Endodermal cell (in vitro differentiated cells): Measurements from ENCODE around the gene KCNJ10. TPM values are rescaled to one million over a fixed set of nuclear protein-coding genes. Genes with fewer than 3 reads are reported as not detected.

ENCODE experiments used
- DNase-seq: peaks from one replicate; pipeline ENCODE4 v3.0.0-alpha.2; 2017
- H3K27ac ChIP-seq: 2 replicates; pipeline ENCODE4 v1.5.1; 2013; ENCODE audit warnings: mild to moderate bottlenecking, low read depth, low read length, moderate library complexity
- H3K27me3 ChIP-seq: 2 replicates; pipeline ENCODE4 v1.6.1; 2013; ENCODE audit warnings: mild to moderate bottlenecking, low read length, moderate library complexity; ENCODE audit not compliant: insufficient read depth, control insufficient read depth, poor library complexity, severe bottlenecking
- H3K36me3 ChIP-seq: 2 replicates; pipeline ENCODE4 v1.7.0; 2013; ENCODE audit warnings: mild to moderate bottlenecking, low read length, moderate library complexity; ENCODE audit not compliant: control insufficient read depth, insufficient read depth
- H3K4me1 ChIP-seq: one replicate; pipeline ENCODE4 v1.7.0; 2013; ENCODE audit warnings: low read length; ENCODE audit not compliant: control insufficient read depth, insufficient read depth
- H3K4me3 ChIP-seq: 2 replicates; pipeline ENCODE4 v1.5.1; 2013; ENCODE audit warnings: mild to moderate bottlenecking, low read length, moderate library complexity
- H3K9ac ChIP-seq: 2 replicates; pipeline ENCODE4 v1.6.1; 2013; ENCODE audit warnings: mild to moderate bottlenecking, low read length, moderate library complexity; ENCODE audit not compliant: poor library complexity, severe bottlenecking; ENCODE audit errors: extremely low read depth
- H3K9me3 ChIP-seq: 2 replicates; pipeline ENCODE4 v1.6.1; 2013; ENCODE audit warnings: mild to moderate bottlenecking, low read length, moderate library complexity; ENCODE audit not compliant: control insufficient read depth
- H3K27ac Mint-ChIP-seq: 2 replicates; pipeline ENCODE4 v1.8.0; 2020; ENCODE audit warnings: mixed read lengths
- H3K27me3 Mint-ChIP-seq: 2 replicates; pipeline ENCODE4 v1.8.0; 2021; ENCODE audit warnings: mild to moderate bottlenecking, mixed read lengths; ENCODE audit not compliant: insufficient read depth
- H3K36me3 Mint-ChIP-seq: 2 replicates; pipeline ENCODE4 v1.8.0; 2020; ENCODE audit warnings: low read depth, mixed read lengths
- H3K4me1 Mint-ChIP-seq: 2 replicates; pipeline ENCODE4 v1.8.0; 2020; ENCODE audit warnings: mixed read lengths
- H3K4me3 Mint-ChIP-seq: 2 replicates; pipeline ENCODE4 v1.8.0; 2020; ENCODE audit warnings: mild to moderate bottlenecking, moderate library complexity, mixed read lengths
- H3K9me3 Mint-ChIP-seq: 2 replicates; pipeline ENCODE4 v1.8.0; 2020; ENCODE audit warnings: mild to moderate bottlenecking, mixed read lengths
- WGBS, 2 experiments: methylation state at CpG; one replicate each; pipeline versions ENCODE4 v1.1.5 to v1.1.7; 2013; ENCODE audit warnings: missing lambda C conversion rate in 2 of 2, mixed read lengths in 1 of 2; ENCODE audit not compliant: insufficient coverage in 1 of 2, insufficient read length in 1 of 2; 5-methylcytosine and 5-hydroxymethylcytosine counted together
- total RNA-seq, 2 donors: library from RNA; stranded (reverse); fragmentation: NEBNext Ultra II Directional in 1 of 2; extraction: Animal tissue kit (Norgen Biotek cat#: 25700) in 1 of 2; gene quantifications; 2 replicates in 1 of 2; 3 replicates in 1 of 2; pipeline ENCODE4 v1.2.1, GENCODE V29; 2021
- TF ChIP-seq, protein P1 (sequence below): fragments of 200-600 bp; sonication (generic); conservative IDR thresholded peaks from 2 replicates; pipeline ENCODE4 v1.5.0; 2021; ENCODE audit warnings: antibody characterized with exemption, mild to moderate bottlenecking

The KCNJ10 gene
- total RNA-seq, 2 donors from 2014 or later = 0.26 TPM; not detected in 1

DNA sequence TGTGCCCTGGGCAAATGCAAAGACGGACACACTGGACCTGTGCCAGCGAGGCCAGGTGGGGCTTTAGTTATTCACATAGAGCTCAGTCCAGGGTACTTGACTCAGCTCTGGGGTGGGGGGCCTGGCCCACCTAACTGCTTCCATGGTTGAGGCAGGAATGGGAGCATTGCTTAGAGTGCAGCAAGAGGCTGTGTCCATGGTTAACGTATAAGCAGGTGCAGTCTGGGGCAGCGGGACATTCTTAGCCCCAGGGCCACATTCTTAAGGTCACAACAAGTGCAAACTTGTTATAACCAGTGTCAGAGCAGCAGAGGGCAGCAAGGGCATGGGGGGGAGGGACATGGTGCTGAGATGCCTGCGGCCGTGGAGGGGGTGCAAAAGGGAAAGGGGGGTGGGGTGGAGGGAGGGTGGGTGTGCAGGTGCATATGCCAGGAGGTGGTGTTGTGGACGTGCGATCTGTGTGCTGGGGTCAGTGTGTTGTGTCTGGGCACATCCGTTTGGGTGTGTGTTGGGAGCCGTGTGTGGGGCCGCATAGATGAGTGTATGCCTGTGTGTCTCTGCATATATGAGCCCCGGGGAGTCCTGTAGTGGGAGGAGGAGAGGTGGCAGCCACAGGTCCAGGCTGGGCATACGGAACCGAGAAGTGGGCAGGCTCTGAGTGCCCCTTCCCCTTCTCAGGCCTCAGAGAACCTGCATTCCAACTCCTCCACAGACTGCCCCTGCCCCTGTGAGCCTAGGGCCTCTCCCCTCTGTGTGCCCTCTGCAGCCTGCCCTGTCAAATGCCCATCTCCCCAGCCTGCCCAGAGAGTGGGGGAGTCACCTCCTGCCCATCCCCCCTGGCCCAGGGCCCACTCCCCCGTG lies 8.4 kb downstream of the KCNJ10 start:
- peak overlapping the region; percentile 68 for H3K27ac ChIP-seq
- no peaks in the 10 kb centered on the region for H3K27me3 ChIP-seq
- no peaks in the 10 kb centered on the region for H3K36me3 ChIP-seq
- H3K4me1 ChIP-seq = peaks cover 2% of the 10 kb centered on the region
- peaks cover 25% of the 10 kb centered on the region for H3K27me3 Mint-ChIP-seq
- TF ChIP-seq, protein P1, sequence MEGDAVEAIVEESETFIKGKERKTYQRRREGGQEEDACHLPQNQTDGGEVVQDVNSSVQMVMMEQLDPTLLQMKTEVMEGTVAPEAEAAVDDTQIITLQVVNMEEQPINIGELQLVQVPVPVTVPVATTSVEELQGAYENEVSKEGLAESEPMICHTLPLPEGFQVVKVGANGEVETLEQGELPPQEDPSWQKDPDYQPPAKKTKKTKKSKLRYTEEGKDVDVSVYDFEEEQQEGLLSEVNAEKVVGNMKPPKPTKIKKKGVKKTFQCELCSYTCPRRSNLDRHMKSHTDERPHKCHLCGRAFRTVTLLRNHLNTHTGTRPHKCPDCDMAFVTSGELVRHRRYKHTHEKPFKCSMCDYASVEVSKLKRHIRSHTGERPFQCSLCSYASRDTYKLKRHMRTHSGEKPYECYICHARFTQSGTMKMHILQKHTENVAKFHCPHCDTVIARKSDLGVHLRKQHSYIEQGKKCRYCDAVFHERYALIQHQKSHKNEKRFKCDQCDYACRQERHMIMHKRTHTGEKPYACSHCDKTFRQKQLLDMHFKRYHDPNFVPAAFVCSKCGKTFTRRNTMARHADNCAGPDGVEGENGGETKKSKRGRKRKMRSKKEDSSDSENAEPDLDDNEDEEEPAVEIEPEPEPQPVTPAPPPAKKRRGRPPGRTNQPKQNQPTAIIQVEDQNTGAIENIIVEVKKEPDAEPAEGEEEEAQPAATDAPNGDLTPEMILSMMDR = peak; percentile 20
- H3K36me3 Mint-ChIP-seq = no peaks in the 10 kb centered on the region
- no peak overlapping the region for H3K9ac ChIP-seq
- no peak overlapping the region for H3K4me3 Mint-ChIP-seq
- H3K9me3 Mint-ChIP-seq = no peaks in the 10 kb centered on the region
- peak; percentile 65 for DNase-seq
- no peak overlapping the region for H3K4me3 ChIP-seq
- H3K4me1 Mint-ChIP-seq = no peaks in the 10 kb centered on the region
- H3K9me3 ChIP-seq = no peaks in the 10 kb centered on the region
- H3K27ac Mint-ChIP-seq = no peak overlapping the region
- 84 to 85% methylated on average over 7 to 15 of the region's 15 CpGs for WGBS, 2 experiments

DNA sequence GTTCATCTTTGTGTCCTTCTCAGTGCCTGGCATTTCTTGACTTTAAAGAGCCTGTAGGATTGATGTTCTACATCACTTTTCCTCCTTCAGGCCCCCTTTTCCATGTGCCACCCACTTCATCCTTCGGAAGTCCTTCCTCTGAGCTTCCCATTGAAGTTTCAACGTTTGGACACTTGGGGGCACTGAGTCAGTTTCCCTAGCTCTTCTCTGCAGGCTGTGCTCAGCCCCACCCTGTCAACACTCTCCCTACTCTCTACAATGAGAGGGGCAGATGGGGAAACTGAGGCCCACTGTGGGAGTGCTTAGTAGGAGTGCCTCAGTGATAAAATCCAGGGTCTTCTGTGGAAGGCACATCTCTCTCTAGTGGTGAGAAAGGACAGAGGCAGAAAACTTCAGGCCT lies 11.9 kb downstream of the KCNJ10 start:
- Mint-ChIP-seq H3K27ac (no peak overlapping the region), H3K27me3 (peaks cover 31% of the 10 kb centered on the region), H3K9me3 (no peaks in the 10 kb centered on the region), H3K36me3 (no peaks in the 10 kb centered on the region), H3K4me3 (no peak overlapping the region), H3K4me1 (peaks cover 11% of the 10 kb centered on the region)
- no peaks in the 10 kb centered on the region for H3K9me3 ChIP-seq
- H3K4me1 ChIP-seq = peaks cover 11% of the 10 kb centered on the region
- H3K27me3 ChIP-seq = no peaks in the 10 kb centered on the region
- H3K9ac ChIP-seq = no peak overlapping the region
- no peak overlapping the region for H3K27ac ChIP-seq
- no peaks in the 10 kb centered on the region for H3K36me3 ChIP-seq
- no peak overlapping the region for H3K4me3 ChIP-seq
- 45 to 100% methylated on average over 1 to 2 of the region's 2 CpGs for WGBS, 2 experiments
- peak; percentile 49 for DNase-seq
- TF ChIP-seq, protein P1 = peak; percentile 71

DNA sequence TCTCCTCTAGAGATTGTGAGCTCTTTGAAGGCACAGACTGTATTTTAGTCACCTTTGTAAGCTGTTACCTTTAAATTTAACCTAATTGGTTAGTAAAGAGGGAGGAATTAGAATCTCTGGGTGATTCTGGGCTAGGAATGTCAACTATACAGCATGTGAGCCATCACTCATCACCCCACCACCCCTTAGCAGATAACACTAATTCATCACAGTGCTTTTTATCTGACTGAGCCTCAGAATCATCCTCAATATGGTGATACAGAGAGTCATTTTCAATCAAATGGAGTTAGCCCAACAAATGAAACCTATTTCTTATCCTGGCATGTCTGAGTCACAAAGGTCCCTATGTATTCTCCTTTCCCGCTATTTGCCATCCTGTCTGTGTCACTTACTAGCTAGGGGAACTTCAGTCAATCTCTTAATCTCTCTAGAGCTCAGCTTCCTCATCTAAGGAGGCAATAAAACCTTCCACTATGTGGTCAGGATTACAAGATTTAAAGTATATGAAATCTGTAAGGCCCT lies 13.3 kb downstream of the KCNJ10 start:
- H3K4me1 ChIP-seq = peaks cover 11% of the 10 kb centered on the region
- H3K36me3 ChIP-seq = no peaks in the 10 kb centered on the region
- H3K27me3 ChIP-seq = peaks cover 5% of the 10 kb centered on the region
- H3K4me3 Mint-ChIP-seq = no peak overlapping the region
- no peak overlapping the region for H3K27ac Mint-ChIP-seq
- 83 to 88% methylated on average over 1 of the region's 1 CpG for WGBS, 2 experiments
- H3K9ac ChIP-seq = no peak overlapping the region
- no peak for DNase-seq
- H3K4me1 Mint-ChIP-seq = peaks cover 12% of the 10 kb centered on the region
- TF ChIP-seq, protein P1 = no peak
- H3K9me3 ChIP-seq = no peaks in the 10 kb centered on the region
- no peaks in the 10 kb centered on the region for H3K36me3 Mint-ChIP-seq
- H3K27ac ChIP-seq = no peak overlapping the region
- H3K27me3 Mint-ChIP-seq = peaks cover 40% of the 10 kb centered on the region
- no peak overlapping the region for H3K4me3 ChIP-seq
- H3K9me3 Mint-ChIP-seq = no peaks in the 10 kb centered on the region
